Measurements from ENCODE around the gene ATP1A3.
A peak's percentile ranks its signal among the peaks of the same experiment; 100 is the strongest.
"Not testable (repeated sequence)": the region's sequence is repeated elsewhere in the genome, so short reads cannot be mapped to it uniquely, and the experiment has no call there.

Gene ATP1A3

DNA sequence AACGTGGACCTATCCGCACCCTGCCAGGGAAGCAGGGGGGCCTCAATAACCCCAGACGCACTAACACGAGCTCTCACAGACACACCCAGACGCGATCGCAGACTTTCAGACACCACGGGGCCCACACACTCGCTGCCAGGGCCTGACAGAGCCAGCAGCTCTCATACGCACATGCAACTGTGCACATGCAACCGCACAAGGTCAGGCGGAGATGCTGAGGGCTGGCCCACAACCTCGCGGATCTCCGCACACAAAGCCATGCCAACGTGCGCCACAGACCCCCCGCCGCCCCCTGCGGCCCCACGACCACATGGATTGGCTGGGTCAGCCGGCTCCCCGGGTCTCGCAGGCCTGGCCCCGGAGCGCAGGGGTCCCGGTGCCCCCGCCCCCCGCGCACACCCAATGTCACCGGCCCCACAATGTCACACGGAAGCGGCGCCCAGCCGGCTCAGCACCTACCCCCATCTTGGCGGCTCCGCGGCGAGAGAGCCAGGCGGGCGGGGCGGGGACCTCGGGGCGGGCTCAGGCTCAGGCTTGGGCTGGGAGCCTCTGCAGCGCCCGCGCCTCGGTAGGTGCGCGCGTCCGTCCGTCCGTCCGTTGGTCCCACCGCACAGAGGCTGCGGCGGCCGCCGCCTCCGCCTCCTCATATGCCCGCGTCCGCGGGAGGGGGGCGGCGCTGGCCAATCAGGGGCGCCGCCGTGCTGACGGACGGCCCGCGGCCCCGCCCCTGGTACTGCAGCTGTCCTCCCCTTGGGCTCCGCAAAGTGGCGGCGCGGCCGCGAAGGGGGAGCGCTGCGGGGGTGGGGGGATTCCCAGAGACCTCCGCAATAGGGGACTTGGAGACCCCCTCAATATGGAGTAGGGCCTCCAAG, at the start of gene ATP1A3:
Gene ATP1A3, minus strand, starts transcription at position 619 of the 872 bp plus-strand sequence. Its CDS starts 154 bp downstream, at position 465.
- H3K4me1 ChIP-seq (ENCODE audit: control insufficient read depth, insufficient read depth, low read length): peaks cover 4% of the 10 kb centered on the region
- H3K9me3 ChIP-seq (ENCODE audit: control insufficient read depth, low read length): no peaks in the 10 kb centered on the region
- no peaks in the 10 kb centered on the region for H3K36me3 ChIP-seq (ENCODE audit: control insufficient read depth, insufficient read depth, low read length)
- no peak within 1 kb of the TSS for H3K9ac ChIP-seq (ENCODE audit: low read length)
- H3K4me3 ChIP-seq (ENCODE audit: low read length): no peak within 1 kb of the TSS
- peaks cover 59% of the 10 kb centered on the region for H3K27me3 ChIP-seq (ENCODE audit: control insufficient read depth, insufficient read depth, low read length)

DNA sequence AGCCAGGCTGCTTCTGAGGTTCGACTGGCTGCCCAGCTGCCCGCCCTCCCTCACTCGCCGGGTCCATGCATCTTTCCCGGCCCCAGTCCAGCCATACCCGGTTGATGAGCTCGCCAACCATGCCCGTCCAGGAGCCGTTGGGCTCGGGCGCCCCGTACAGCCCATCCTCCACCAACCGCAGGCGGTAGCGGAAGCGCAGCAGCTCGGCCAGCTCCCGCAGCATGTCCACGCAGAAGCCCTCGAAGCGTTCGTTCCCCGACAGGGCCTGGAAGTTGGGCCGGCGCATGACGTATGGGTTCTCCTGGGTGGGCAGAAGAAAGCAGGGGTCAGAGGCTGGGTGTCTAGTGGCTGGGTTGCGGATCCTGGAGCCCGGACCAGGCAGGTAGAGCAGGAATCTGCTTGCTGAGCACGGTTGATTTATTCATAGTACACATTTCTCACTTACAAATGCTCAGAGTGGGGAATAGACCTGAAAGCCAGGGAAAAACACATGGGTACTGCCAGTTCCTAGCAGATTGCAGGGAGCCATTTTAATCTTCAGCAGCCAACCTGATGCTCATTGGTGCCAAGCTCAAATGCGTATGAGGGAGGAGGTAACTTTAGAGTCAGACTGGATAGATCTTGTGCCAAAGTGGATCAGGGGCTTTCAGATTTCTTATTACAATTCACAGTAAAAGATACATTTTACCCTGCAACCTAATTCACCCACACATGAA, 48.6 kb upstream of the ATP1A3 start:
- H3K9me3 ChIP-seq (ENCODE audit: control insufficient read depth, low read length): no peaks in the 10 kb centered on the region
- no peak overlapping the region for H3K9ac ChIP-seq (ENCODE audit: low read length)
- H3K4me3 ChIP-seq (ENCODE audit: low read length): no peak overlapping the region
- no peaks in the 10 kb centered on the region for H3K27me3 ChIP-seq (ENCODE audit: control insufficient read depth, insufficient read depth, low read length)
- H3K4me1 ChIP-seq (ENCODE audit: control insufficient read depth, insufficient read depth, low read length): no peaks in the 10 kb centered on the region
- no peaks in the 10 kb centered on the region for H3K36me3 ChIP-seq (ENCODE audit: control insufficient read depth, insufficient read depth, low read length)

DNA sequence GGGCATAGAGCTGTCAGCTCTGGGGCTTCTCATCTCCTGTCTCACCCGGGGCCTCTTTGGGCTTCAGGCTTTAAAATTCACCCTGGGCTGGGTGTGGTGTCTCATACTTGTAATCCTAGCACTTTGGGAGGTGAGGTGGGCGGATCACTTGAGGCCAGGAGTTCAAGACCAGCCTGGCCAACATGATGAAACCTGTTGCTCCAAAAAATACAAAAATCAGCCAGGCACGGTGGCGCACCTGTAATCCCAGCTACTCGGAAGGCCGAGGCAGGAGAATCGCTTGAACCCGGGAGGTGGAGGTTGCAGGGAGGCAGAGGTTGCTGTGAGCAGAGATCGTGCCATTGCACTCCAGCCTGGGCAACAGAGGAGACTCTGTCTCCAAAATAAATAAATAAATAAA, 46.5 kb upstream of the ATP1A3 start:
- H3K4me1 ChIP-seq (ENCODE audit: control insufficient read depth, insufficient read depth, low read length); H3K9ac ChIP-seq (ENCODE audit: low read length); H3K9me3 ChIP-seq (ENCODE audit: control insufficient read depth, low read length); H3K36me3 ChIP-seq (ENCODE audit: control insufficient read depth, insufficient read depth, low read length); H3K27me3 ChIP-seq (ENCODE audit: control insufficient read depth, insufficient read depth, low read length); H3K4me3 ChIP-seq (ENCODE audit: low read length): not testable (repeated sequence)

DNA sequence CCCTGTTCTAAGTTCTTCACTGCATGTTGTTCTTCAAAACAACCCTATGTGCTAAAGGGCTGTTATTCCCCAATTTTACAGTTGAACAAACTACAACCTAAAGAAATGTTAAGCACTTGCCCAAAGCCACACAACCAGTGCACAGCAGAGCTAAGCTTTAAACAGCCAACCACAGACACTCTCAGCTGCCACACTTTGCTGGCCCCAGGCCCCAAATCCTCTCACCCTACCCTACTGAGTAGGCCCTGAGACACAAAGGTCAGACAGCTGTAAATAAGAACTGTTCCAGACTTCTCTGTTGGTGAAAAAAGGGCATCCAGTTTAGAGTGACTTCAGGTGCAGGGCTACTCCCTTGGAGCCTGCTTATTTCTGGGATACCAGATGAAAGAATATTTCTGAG, 46.0 kb upstream of the ATP1A3 start:
- Histone ChIP-seq H3K4me3 (ENCODE audit: low read length) (no peak overlapping the region), H3K36me3 (ENCODE audit: control insufficient read depth, insufficient read depth, low read length) (no peaks in the 10 kb centered on the region), H3K9ac (ENCODE audit: low read length) (no peak overlapping the region), H3K4me1 (ENCODE audit: control insufficient read depth, insufficient read depth, low read length) (no peaks in the 10 kb centered on the region), H3K9me3 (ENCODE audit: control insufficient read depth, low read length) (no peaks in the 10 kb centered on the region), H3K27me3 (ENCODE audit: control insufficient read depth, insufficient read depth, low read length) (no peaks in the 10 kb centered on the region)

DNA sequence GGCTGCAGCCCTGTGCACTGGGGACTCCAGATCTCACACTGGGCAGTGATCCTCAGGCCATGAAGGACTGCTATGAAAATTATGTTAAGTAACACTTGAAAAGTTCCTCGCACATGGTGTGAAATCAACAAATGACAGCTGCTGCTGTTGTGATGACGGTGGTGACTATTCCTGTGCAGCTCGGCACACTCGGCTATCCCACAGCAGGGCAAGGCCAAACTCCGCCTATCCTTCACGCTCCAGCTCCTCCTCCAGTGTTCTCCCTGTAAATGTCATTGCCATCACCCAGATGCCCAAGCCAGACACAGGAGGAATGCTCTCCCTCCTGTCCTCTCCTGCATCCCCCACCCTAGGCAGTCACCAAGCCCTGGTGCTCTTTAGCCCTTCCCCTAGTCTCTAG, 44.6 kb upstream of the ATP1A3 start:
- no peak overlapping the region for H3K9ac ChIP-seq (ENCODE audit: low read length)

DNA sequence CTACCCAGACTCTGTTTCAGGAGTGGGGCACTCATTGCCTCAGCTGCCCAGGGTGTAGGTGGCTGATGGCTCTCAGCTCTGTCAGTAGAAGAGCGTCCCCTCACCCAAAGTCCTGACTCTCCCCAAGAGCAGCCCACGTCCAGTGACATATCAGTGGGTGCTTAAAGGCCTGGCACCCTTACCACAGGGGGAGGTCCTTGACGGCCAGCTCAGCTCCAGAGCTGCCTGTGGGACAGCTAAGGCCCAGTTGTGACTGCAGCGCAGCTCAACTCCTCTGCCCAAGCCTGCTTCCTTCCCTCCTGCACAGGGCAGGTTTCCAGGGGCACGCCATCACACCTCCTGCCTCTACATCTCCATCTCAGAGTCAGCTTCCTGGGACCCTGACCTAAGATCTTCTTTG, 43.6 kb upstream of the ATP1A3 start:
- Histone ChIP-seq H3K4me3 (ENCODE audit: low read length) (no peak overlapping the region), H3K4me1 (ENCODE audit: control insufficient read depth, insufficient read depth, low read length) (no peaks in the 10 kb centered on the region), H3K9ac (ENCODE audit: low read length) (no peak overlapping the region), H3K9me3 (ENCODE audit: control insufficient read depth, low read length) (no peaks in the 10 kb centered on the region), H3K27me3 (ENCODE audit: control insufficient read depth, insufficient read depth, low read length) (no peaks in the 10 kb centered on the region), H3K36me3 (ENCODE audit: control insufficient read depth, insufficient read depth, low read length) (no peaks in the 10 kb centered on the region)

More for the DNA sequence above, 44.6 kb upstream of the ATP1A3 start:
- H3K9me3 ChIP-seq (ENCODE audit: control insufficient read depth, low read length): no peaks in the 10 kb centered on the region
- no peaks in the 10 kb centered on the region for H3K4me1 ChIP-seq (ENCODE audit: control insufficient read depth, insufficient read depth, low read length)
- H3K36me3 ChIP-seq (ENCODE audit: control insufficient read depth, insufficient read depth, low read length): no peaks in the 10 kb centered on the region
- H3K27me3 ChIP-seq (ENCODE audit: control insufficient read depth, insufficient read depth, low read length): no peaks in the 10 kb centered on the region
- H3K4me3 ChIP-seq (ENCODE audit: low read length): no peak overlapping the region

DNA sequence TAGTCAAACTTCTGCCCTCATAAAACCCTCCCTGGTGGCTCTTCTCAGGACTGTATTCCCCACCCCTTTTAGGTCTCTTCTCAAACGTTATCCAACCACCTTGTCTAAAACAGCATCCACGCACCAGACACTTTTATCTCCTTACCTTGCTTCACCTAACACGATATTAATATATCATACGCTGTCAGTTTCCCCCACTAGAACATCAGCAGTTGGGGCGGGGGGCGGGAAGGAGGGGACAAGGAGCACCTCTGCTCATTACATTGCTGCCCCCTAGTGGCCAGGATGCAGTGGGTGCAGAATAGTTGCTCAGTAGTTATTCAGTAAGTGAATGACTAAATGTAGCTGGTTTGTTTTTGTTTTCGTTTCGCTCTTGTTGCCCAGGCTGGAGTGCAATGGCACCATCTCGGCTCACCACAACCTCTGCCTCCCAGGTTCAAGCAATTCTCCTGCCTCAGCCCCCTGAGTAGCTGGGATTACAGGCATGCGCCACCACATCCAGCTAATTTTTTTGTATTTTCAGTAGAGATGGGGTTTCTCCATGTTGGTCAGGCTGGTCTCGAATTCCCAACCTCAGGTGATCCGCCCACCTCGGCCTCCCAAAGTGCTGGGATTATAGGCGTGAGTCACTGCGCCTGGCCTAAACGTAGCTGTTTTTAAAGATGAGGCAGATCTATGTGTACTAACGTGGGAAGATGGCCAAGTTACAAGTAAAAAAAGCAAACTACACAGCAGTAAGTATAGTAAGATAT, 40.8 kb upstream of the ATP1A3 start:
- not testable (repeated sequence) for H3K4me3 ChIP-seq (ENCODE audit: low read length); H3K9me3 ChIP-seq (ENCODE audit: control insufficient read depth, low read length); H3K4me1 ChIP-seq (ENCODE audit: control insufficient read depth, insufficient read depth, low read length); H3K36me3 ChIP-seq (ENCODE audit: control insufficient read depth, insufficient read depth, low read length); H3K27me3 ChIP-seq (ENCODE audit: control insufficient read depth, insufficient read depth, low read length)
- H3K9ac ChIP-seq (ENCODE audit: low read length): peak overlapping the region; percentile 15

DNA sequence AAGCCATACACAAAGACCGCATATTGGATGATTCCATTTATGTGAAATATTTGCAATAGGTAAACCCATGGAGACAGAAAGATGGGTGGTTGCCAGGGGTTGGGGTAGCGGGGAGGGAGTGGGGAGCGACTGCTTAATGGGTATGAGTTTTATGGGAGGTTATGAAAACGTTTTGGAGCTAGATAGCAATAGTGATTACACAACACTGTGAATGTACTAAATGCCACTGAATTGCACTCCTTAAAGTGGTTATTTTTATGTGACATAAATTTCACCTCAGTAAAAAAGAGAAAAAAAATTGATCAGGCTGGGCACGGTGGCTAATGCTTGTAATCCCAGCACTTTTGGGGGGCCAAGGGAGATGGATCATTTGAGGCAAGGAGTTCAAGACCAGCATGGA, 39.4 kb upstream of the ATP1A3 start:
- Histone ChIP-seq H3K4me1 (ENCODE audit: control insufficient read depth, insufficient read depth, low read length) (no peaks in the 10 kb centered on the region), H3K27me3 (ENCODE audit: control insufficient read depth, insufficient read depth, low read length) (no peaks in the 10 kb centered on the region), H3K9me3 (ENCODE audit: control insufficient read depth, low read length) (no peaks in the 10 kb centered on the region), H3K36me3 (ENCODE audit: control insufficient read depth, insufficient read depth, low read length) (no peaks in the 10 kb centered on the region), H3K4me3 (ENCODE audit: low read length) (no peak overlapping the region), H3K9ac (ENCODE audit: low read length) (no peak overlapping the region)

DNA sequence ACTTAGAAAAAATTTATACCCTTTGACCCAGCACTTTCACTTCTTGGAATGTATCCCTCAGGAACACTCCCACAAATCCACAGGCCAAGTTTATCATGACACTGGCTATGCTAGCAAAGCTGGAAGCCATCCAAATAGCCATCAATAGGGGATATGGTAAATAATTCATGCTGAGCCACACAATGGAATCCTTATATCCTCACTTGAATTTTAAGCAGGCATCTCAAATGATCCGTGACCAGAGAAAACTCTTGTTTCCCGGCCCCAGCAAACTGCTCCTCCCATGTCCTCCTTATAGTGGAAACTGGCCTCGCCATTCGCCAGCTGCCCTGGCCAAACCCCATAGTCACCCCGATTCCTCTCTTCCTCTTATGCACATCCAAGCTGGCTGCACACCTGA, 38.4 kb upstream of the ATP1A3 start:
- Histone ChIP-seq H3K4me1 (ENCODE audit: control insufficient read depth, insufficient read depth, low read length) (no peaks in the 10 kb centered on the region), H3K9me3 (ENCODE audit: control insufficient read depth, low read length) (no peaks in the 10 kb centered on the region), H3K27me3 (ENCODE audit: control insufficient read depth, insufficient read depth, low read length) (no peaks in the 10 kb centered on the region), H3K9ac (ENCODE audit: low read length) (no peak overlapping the region), H3K36me3 (ENCODE audit: control insufficient read depth, insufficient read depth, low read length) (no peaks in the 10 kb centered on the region), H3K4me3 (ENCODE audit: low read length) (no peak overlapping the region)

DNA sequence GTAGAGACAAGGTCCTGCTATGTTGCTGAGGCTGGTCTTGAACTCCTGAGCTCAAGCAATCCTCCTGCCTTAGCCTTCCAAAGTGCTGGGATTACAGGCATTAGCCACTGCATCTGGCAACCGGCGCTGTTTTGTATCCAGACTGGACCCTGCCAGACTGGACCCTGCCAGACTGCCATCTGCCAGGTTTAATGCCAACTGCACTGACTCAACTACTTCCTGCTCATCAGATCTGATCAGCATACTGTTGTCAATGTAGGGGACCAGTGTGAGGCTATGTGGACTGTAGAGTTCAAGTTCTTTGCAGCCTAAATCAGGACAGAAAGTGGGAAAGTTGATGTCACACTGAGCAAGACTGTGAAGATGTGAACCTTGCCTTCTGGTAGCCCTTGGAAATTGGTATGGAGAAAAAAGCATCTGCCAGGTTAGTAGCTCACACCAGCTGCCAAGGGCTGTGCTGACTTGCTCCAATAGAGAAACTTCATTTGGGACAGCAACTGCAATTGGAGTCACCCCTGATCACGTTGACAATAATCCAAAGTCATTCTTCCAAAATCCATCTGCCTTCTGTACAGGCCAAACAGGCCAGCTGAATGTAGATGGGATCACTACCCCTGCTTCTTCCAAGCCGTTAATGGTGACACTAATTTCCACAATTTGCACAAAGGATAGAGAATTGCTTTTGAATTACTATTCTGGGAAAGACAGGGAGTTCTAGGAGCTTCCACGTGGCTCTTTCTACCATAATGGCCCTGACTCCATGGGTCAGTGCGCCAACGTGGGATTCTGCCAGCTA, 36.8 kb upstream of the ATP1A3 start:
- H3K4me3 ChIP-seq (ENCODE audit: low read length): no peak overlapping the region
- H3K36me3 ChIP-seq (ENCODE audit: control insufficient read depth, insufficient read depth, low read length): no peaks in the 10 kb centered on the region
- H3K4me1 ChIP-seq (ENCODE audit: control insufficient read depth, insufficient read depth, low read length): no peaks in the 10 kb centered on the region
- no peak overlapping the region for H3K9ac ChIP-seq (ENCODE audit: low read length)
- no peaks in the 10 kb centered on the region for H3K9me3 ChIP-seq (ENCODE audit: control insufficient read depth, low read length)
- no peaks in the 10 kb centered on the region for H3K27me3 ChIP-seq (ENCODE audit: control insufficient read depth, insufficient read depth, low read length)

DNA sequence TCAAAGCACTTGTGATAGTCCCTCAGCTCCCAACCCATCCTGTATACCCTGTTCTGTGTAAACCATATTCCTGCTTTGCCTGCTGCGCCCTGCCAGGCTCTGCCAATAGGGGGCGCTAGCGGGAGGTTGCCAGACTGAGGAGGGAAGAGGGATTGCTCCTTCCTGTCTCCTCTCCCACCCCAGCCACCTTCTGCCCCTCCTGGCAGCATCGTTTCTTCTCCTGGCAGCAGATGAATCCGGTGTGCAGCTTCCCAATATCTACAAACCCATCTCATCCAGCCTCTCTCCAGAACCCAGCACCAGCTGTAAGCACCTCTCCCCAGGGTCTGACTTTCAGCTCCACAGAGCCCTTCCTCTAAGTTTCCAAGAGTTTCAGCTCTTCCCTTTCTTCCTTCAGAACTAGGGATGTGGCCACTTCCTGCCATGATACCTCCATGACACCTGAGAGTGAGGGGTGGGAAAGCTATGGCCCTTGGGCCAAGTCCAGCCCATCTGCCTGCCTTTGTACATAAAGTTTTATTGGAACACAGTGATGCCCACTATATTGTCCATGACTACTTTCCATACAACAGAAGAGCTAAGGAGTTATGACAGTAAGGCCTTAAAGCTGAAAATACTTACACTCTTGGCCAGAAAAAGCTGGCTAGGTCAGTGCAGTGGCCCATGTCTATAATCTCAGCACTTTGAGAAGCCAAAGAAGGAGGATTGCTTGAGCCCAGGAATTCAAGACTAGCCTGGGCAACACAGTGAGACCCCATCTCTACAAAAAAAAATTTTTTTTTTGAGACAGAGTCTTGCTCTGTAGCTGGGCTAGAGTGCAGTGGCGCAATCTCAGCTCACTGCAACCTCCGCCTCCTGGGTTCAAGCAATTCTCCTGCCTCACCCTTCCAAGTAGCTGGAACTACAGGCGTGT, 34.5 kb upstream of the ATP1A3 start:
- Histone ChIP-seq H3K4me1 (ENCODE audit: control insufficient read depth, insufficient read depth, low read length) (no peaks in the 10 kb centered on the region), H3K27me3 (ENCODE audit: control insufficient read depth, insufficient read depth, low read length) (peaks cover 9% of the 10 kb centered on the region), H3K36me3 (ENCODE audit: control insufficient read depth, insufficient read depth, low read length) (no peaks in the 10 kb centered on the region), H3K9me3 (ENCODE audit: control insufficient read depth, low read length) (no peaks in the 10 kb centered on the region), H3K9ac (ENCODE audit: low read length) (no peak overlapping the region), H3K4me3 (ENCODE audit: low read length) (no peak overlapping the region)
